ENCODE measurements around the gene SFI1. TPM values are rescaled to one million over a fixed set of nuclear protein-coding genes. Genes with fewer than 3 reads are reported as not detected.
A peak's percentile ranks its signal among the peaks of the same experiment; 100 is the strongest.

SFI1 gene
- total and polyA plus RNA-seq, 2 of the 4 experiments (the other 2 are of a cell fraction) = 9.9 to 12.0 TPM

- peaks cover 28% of the 10 kb centered on the region for H4K20me1 ChIP-seq (ENCODE audit: insufficient read depth, low read length)
- no peak overlapping the region for H2BK20ac ChIP-seq (ENCODE audit: low read depth, low read length)
Observed at GRCh38 chr22:31474743-31475142, 21.6 kb upstream of the SFI1 start.

More at GRCh38 chr22:31474743-31475142, 21.6 kb upstream of the SFI1 start:
- Histone ChIP-seq H3K56ac (ENCODE audit: extremely low read depth, insufficient read depth, low read length) (no peak overlapping the region), H3K9ac (ENCODE audit: low read depth, low read length) (no peak overlapping the region), H2AK5ac (ENCODE audit: low read depth, low read length) (no peak overlapping the region), H3K36me3 (ENCODE audit: control insufficient read depth, insufficient read depth, low read length) (peaks cover 23% of the 10 kb centered on the region), H3K9me1 (ENCODE audit: insufficient read depth, low read length) (0 out of 2 replicates have a peak, but pooled peaks cover 3% of the 10 kb centered on the region), H3K23ac (ENCODE audit: low read depth, low read length) (no peak overlapping the region), H3K27ac (ENCODE audit: insufficient read depth, low read length) (no peak overlapping the region), H3K4me2 (ENCODE audit: low read depth, low read length) (no peak overlapping the region), H3K27me3 (ENCODE audit: control insufficient read depth, insufficient read depth, low read length) (no peaks in the 10 kb centered on the region), H3K4me3 (ENCODE audit: insufficient read depth, low read depth, low read length) (no peak overlapping the region), H3K4ac (ENCODE audit: low read depth, low read length) (no peak overlapping the region), H2AFZ (replicated peaks; ENCODE audit: low read length, poor library complexity) (no peak overlapping the region), H2BK5ac (ENCODE audit: low read depth, low read length, poor library complexity, severe bottlenecking) (peak overlapping the region; percentile 71), H4K8ac (ENCODE audit: low read depth in 2 of 2, low read length in 2 of 2) (no peak overlapping the region), H4K5ac (ENCODE audit: low read depth, low read length) (no peak overlapping the region), H2AK9ac (replicated peaks; ENCODE audit: low read depth, low read length, poor library complexity) (no peak overlapping the region), H3K9me3 (ENCODE audit: control insufficient read depth, insufficient read depth, low read length) (no peaks in the 10 kb centered on the region), H4K91ac (ENCODE audit: insufficient read depth, low read depth, low read length) (no peak overlapping the region), H3K4me1 (ENCODE audit: control insufficient read depth, insufficient read depth, low read length) (peaks cover 2% of the 10 kb centered on the region; the same call in 1 of the 2 replicates), H3K14ac (replicated peaks; ENCODE audit: low read depth, low read length) (no peak overlapping the region), H2BK120ac (ENCODE audit: low read depth, low read length) (no peak overlapping the region), H3K18ac (ENCODE audit: low read depth, low read length) (no peak overlapping the region), H2BK15ac (ENCODE audit: low read depth, low read length) (no peak overlapping the region), H3K79me1 (ENCODE audit: low read depth in 1 of 2, low read length in 2 of 2) (peaks cover 33 to 53% of the 10 kb centered on the region in 2 experiments)
- TF ChIP-seq POLR2A (IDR thresholded peaks at IDR 0.05; ENCODE audit: low read depth, low read length) (no peak), MAZ (IDR thresholded peaks at IDR 0.05; ENCODE audit: borderline replicate concordance, low read depth, low read length) (no peak), CTCF (conservative IDR thresholded peaks at IDR 0.05; ENCODE audit: low read depth, low read length) (no peak), CHD1 (IDR thresholded peaks at IDR 0.05; ENCODE audit: low read depth, low read length) (no peak), RAD21 (IDR thresholded peaks at IDR 0.05; ENCODE audit: low read length) (no peak), MXI1 (IDR thresholded peaks at IDR 0.05; ENCODE audit: borderline replicate concordance, low read depth, low read length) (no peak), NFE2L2 (IDR thresholded peaks at IDR 0.05; ENCODE audit: low read depth, low read length) (no peak), ELK1 (IDR thresholded peaks at IDR 0.05; ENCODE audit: borderline replicate concordance, low read depth, low read length) (no peak), FOS (IDR thresholded peaks at IDR 0.05; ENCODE audit: low read depth, low read length) (no peak), SMC3 (IDR thresholded peaks at IDR 0.05; ENCODE audit: low read depth, low read length) (no peak), RFX5 (IDR thresholded peaks at IDR 0.05; ENCODE audit: low read depth, low read length) (no peak), RCOR1 (IDR thresholded peaks at IDR 0.05; ENCODE audit: insufficient replicate concordance, low read length) (peak; percentile 17), CEBPB (IDR thresholded peaks at IDR 0.05; ENCODE audit: low read depth, low read length) (peak; percentile 76), MAFK (IDR thresholded peaks at IDR 0.05; ENCODE audit: low read depth, low read length) (peak; percentile 25; the same call in 1 of the 2 replicates), BHLHE40 (IDR thresholded peaks at IDR 0.05; ENCODE audit: low read depth, low read length) (no peak)
- TF ChIP-seq, protein P1, sequence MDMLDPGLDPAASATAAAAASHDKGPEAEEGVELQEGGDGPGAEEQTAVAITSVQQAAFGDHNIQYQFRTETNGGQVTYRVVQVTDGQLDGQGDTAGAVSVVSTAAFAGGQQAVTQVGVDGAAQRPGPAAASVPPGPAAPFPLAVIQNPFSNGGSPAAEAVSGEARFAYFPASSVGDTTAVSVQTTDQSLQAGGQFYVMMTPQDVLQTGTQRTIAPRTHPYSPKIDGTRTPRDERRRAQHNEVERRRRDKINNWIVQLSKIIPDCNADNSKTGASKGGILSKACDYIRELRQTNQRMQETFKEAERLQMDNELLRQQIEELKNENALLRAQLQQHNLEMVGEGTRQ (IDR thresholded peaks at IDR 0.05; ENCODE audit: low read depth, low read length) = no peak
- POLR2A ChIA-PET (ENCODE audit: unreplicated experiment) = no interaction called here
- dilution Hi-C loops (cut with HindIII; ENCODE audit: low sequenced_read_pairs, unreplicated experiment) (no loop called here), in situ Hi-C loops (cut with MboI; ENCODE audit: low sequenced_read_pairs) (no loop called here), intact Hi-C loops (cut with micrococcal nuclease) (no loop called here)
- DNase-seq (peak; percentile 89), ATAC-seq (ENCODE audit: low read depth) (peak; percentile 97)
- no TSS peak for BruUV-seq (replicated peaks)
- CTCF ChIA-PET = no interaction called here
- WGBS, 2 experiments (ENCODE audit: extremely low coverage in 2 of 2, insufficient read length in 1 of 2) = no CpG with 5 or more reads among the region's 2 CpGs

Data from IMR-90 (cell line).